ENCODE data around the gene SLC44A4. TPM values are rescaled to one million over a fixed set of nuclear protein-coding genes. Genes with fewer than 3 reads are reported as not detected.

Gene SLC44A4
- total and polyA plus RNA-seq, 2 of the 8 experiments (the other 6 are each of a cell fraction or from before 2014, with no cell fraction given): 4.8 to 7.0 TPM

DNA sequence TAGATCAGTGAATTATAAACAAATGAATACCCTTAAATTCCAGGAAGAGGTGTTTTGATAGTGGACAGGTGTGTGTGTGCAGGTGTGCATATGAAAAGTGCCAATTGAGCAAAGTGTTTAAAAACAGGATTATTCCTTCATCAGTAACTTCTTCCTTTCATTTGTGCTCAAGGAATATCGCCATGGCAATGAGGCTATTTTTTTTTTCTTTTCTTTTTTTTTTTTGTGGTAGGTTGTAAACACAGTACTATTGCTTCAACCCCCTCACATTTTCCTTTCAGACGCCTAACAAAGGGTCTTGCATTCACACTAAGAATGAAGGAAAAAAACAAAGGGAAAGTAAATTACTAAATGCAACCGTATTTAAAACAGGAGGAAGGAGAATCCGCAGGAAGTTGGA, 53.2 kb downstream of the SLC44A4 start:
- Histone ChIP-seq H2AK5ac (ENCODE audit: low read depth, low read length) (no peak overlapping the region), H3K27ac (ENCODE audit: low read depth, low read length) (peak overlapping the region; percentile 66), H3K4me2 (ENCODE audit: insufficient read depth in 1 of 2, low read depth in 2 of 2, low read length in 2 of 2) (peak overlapping the region; percentile 29 to 50; a peak in 3 of 4 replicates)
- no peak for TF ChIP-seq CBX8 (IDR thresholded peaks at IDR 0.05; ENCODE audit: borderline replicate concordance, low read depth, low read length)
- TF ChIP-seq CTBP2 (IDR thresholded peaks at IDR 0.05; ENCODE audit: borderline replicate concordance, insufficient read depth, insufficient read length, low read length): no peak
- no peak for TF ChIP-seq ZNF274 (IDR thresholded peaks at IDR 0.05; ENCODE audit: borderline replicate concordance, extremely low read depth, low read length)
- TF ChIP-seq CHD1 (IDR thresholded peaks at IDR 0.05; ENCODE audit: low read depth, low read length): no peak
- no peak for TF ChIP-seq SIRT6 (IDR thresholded peaks at IDR 0.05; ENCODE audit: low read length)
- no peak for TF ChIP-seq POLR2AphosphoS5 (IDR thresholded peaks at IDR 0.05; ENCODE audit: low read depth, low read length)
- no peak for TF ChIP-seq EGR1 (IDR thresholded peaks at IDR 0.05; ENCODE audit: borderline replicate concordance, low read depth, low read length)
- TF ChIP-seq SIN3A (conservative IDR thresholded peaks at IDR 0.05 in 1 of 2, IDR thresholded peaks at IDR 0.05 in 1 of 2; ENCODE audit: low read depth in 1 of 2, low read length in 2 of 2): no peak
- TF ChIP-seq KDM4A (IDR thresholded peaks at IDR 0.05; ENCODE audit: low read depth, low read length, severe bottlenecking): no peak
- TF ChIP-seq HDAC6 (IDR thresholded peaks at IDR 0.05; ENCODE audit: low read depth, low read length): no peak
- TF ChIP-seq POU5F1 (IDR thresholded peaks at IDR 0.05; ENCODE audit: low read depth, low read length): no peak

More for the DNA sequence above, 53.2 kb downstream of the SLC44A4 start:
- peak overlapping the region; percentile 82 for H2BK120ac ChIP-seq (replicated peaks; ENCODE audit: low read depth, low read length)
- no peak overlapping the region for H2AFZ ChIP-seq (ENCODE audit: low read length)
- ChIA-PET POLR2A (ENCODE audit: partially characterized antibody) (interaction anchor here (0.7 to 10.9 kb wide), 9 partner anchors 12 to 145 kb away, joined by 3 to 136 read pairs (median 6); partner anchors contain the start of genes DDAH2, EHMT2, HSPA1A and HSPA1L), CTCF (ENCODE audit: partially characterized antibody) (interaction anchor here (0.9 to 2.6 kb wide), 6 partner anchors 20 to 87 kb away, joined by 3 to 12 read pairs (median 3); no protein-coding TSS in a partner anchor)
- peaks cover 0 to 3% of the 10 kb centered on the region in 2 experiments for H4K20me1 ChIP-seq (replicated peaks in 1 of 2; ENCODE audit: control insufficient read depth in 1 of 2, insufficient read depth in 2 of 2, low read length in 2 of 2)
- peaks cover 17% of the 10 kb centered on the region for H3K23me2 ChIP-seq (ENCODE audit: low read depth, low read length)
- no peak overlapping the region for H3K9ac ChIP-seq (replicated peaks in 1 of 4; ENCODE audit: extremely low read depth in 1 of 4, low read depth in 3 of 4, low read length in 3 of 4)
- peak overlapping the region; percentile 71 for H4K5ac ChIP-seq (ENCODE audit: insufficient read length, low read depth, low read length)
- peaks cover 5 to 12% (median 9%) of the 10 kb centered on the region in 4 experiments; a peak in 6 of 7 replicates for H3K4me1 ChIP-seq (replicated peaks in 1 of 4; ENCODE audit: control insufficient read depth in 3 of 4, insufficient read depth in 4 of 4, low read length in 3 of 4)
- no peak for FAIRE-seq
- H3K4ac ChIP-seq (replicated peaks; ENCODE audit: insufficient read length, low read depth, low read length): peak overlapping the region; percentile 92
- H3K23ac ChIP-seq (ENCODE audit: insufficient read length): no peak overlapping the region
- H3K4me3 ChIP-seq (ENCODE audit: extremely low read depth in 1 of 4, insufficient read depth in 2 of 4, low read depth in 3 of 4, low read length in 4 of 4): peak overlapping the region in 1 of 4 experiments; percentile 28; a peak in 3 of 8 replicates
- H3K18ac ChIP-seq (ENCODE audit: extremely low read depth, low read length): no peak overlapping the region
- DNase-seq (ENCODE audit: low read depth in 1 of 2, low spot score in 2 of 2): no peak
- no peak overlapping the region for H2BK15ac ChIP-seq (ENCODE audit: low read length)
- peaks cover 0 to 10% of the 10 kb centered on the region in 2 experiments; a peak in 2 of 4 replicates for H3K79me2 ChIP-seq (ENCODE audit: control insufficient read depth in 1 of 2, insufficient read depth in 2 of 2, low read length in 2 of 2)
- 36% methylated on average over 4 of the region's 4 CpGs; no CpG with 5 or more reads in 1 of the 2 experiments for whole genome bisulfite sequencing, 2 experiments (ENCODE audit: extremely low coverage in 1 of 2, insufficient coverage in 1 of 2, insufficient read length in 1 of 2, insufficient replicate concordance in 2 of 2, low coverage in 1 of 2, low lambda C conversion rate in 2 of 2, missing lambda C conversion rate in 1 of 2)
- no peaks in the 10 kb centered on the region for H3K9me3 ChIP-seq (ENCODE audit: insufficient read depth in 2 of 2, low read depth in 1 of 2, low read length in 1 of 2)
- H3K14ac ChIP-seq (ENCODE audit: insufficient read length): no peak overlapping the region
- peak overlapping the region; percentile 67; the same call in 1 of the 2 replicates for H2BK5ac ChIP-seq (ENCODE audit: low read depth, low read length)
- H2BK20ac ChIP-seq (ENCODE audit: low read length): no peak overlapping the region
- H3K79me1 ChIP-seq (ENCODE audit: low read depth, low read length): no peaks in the 10 kb centered on the region
- no peaks in the 10 kb centered on the region; a peak in 1 of 7 replicates for H3K27me3 ChIP-seq (replicated peaks in 1 of 4; ENCODE audit: control insufficient read depth in 3 of 4, extremely low read depth in 1 of 4, insufficient read depth in 3 of 4, low read length in 3 of 4)
- no peak overlapping the region for H2BK12ac ChIP-seq (ENCODE audit: low read depth, low read length)
- peak overlapping the region; percentile 71 for H4K91ac ChIP-seq (replicated peaks; ENCODE audit: insufficient read length, low read length)
- H3K36me3 ChIP-seq (ENCODE audit: control insufficient read depth in 2 of 4, insufficient read depth in 4 of 4, low read length in 3 of 4): no peaks in the 10 kb centered on the region
- H3K56ac ChIP-seq (replicated peaks; ENCODE audit: insufficient read length, low read depth, low read length): no peak overlapping the region
- H4K8ac ChIP-seq (ENCODE audit: extremely low read depth, insufficient read depth, low read length): no peak overlapping the region

All from H1 (cell line).